GM12878 (cell line): ENCODE data around the gene SAMSN1.

Source experiments
- EZH2 ChIP-seq: IDR thresholded peaks from 2 replicates; pipeline ENCODE4 v1.6.1; 2012; ENCODE audit warnings: low read depth, mild to moderate bottlenecking, control low read depth, inconsistent platforms, low read length, borderline replicate concordance; ENCODE audit not compliant: control insufficient read depth
- NRF1 ChIP-seq: conservative IDR thresholded peaks from 2 replicates; pipeline ENCODE4 v1.6.1; 2011; ENCODE audit warnings: mild to moderate bottlenecking, low read depth, low read length, improper control_type of control experiment
- POLR2A ChIP-seq: IDR thresholded peaks from 2 replicates; pipeline ENCODE4 v1.6.1; 2011; ENCODE audit warnings: low read depth, mild to moderate bottlenecking, low read length
- RB1 ChIP-seq: fragments of 450-650 bp; formaldehyde crosslinking; IDR thresholded peaks from 2 replicates; pipeline ENCODE4 v1.6.1; 2017; ENCODE audit warnings: mild to moderate bottlenecking, borderline replicate concordance
- SREBF1 ChIP-seq: IDR thresholded peaks from 2 replicates; pipeline ENCODE4 v1.6.1; 2012; ENCODE audit warnings: mild to moderate bottlenecking, low read length
- STAT1 ChIP-seq: fragments of 450-650 bp; conservative IDR thresholded peaks from 2 replicates; pipeline ENCODE4 v1.6.1; 2014; ENCODE audit warnings: antibody characterized with exemption, mild to moderate bottlenecking
- ZBTB40 ChIP-seq: fragments of 450-650 bp; IDR thresholded peaks from 2 replicates; pipeline ENCODE4 v1.6.1; 2016; ENCODE audit warnings: mild to moderate bottlenecking, moderate library complexity, borderline replicate concordance
- TF ChIP-seq, protein P1 (sequence below), 3 experiments: IDR thresholded peaks in 2 of 3; conservative IDR thresholded peaks in 1 of 3; 2 replicates each; pipeline ENCODE4 v1.5.1; 2011; ENCODE audit warnings: low read depth in 3 of 3, low read length in 3 of 3, mild to moderate bottlenecking in 3 of 3, control low read depth in 2 of 3, moderate library complexity in 2 of 3, inconsistent platforms in 1 of 3, mixed read lengths in 1 of 3; ENCODE audit not compliant: control insufficient read depth in 2 of 3, insufficient read depth in 1 of 3; ENCODE audit errors: extremely low read depth in 1 of 3
- TF ChIP-seq, protein P2 (sequence below): fragments of 450-650 bp; formaldehyde crosslinking; IDR thresholded peaks from 2 replicates; pipeline ENCODE4 v1.4.0; 2020; ENCODE audit warnings: mild to moderate bottlenecking, moderate library complexity
- TF ChIP-seq, protein P3 (sequence below): IDR thresholded peaks from 2 replicates; pipeline ENCODE4 v1.6.1; 2012; ENCODE audit warnings: mild to moderate bottlenecking, low read depth, low read length

DNA sequence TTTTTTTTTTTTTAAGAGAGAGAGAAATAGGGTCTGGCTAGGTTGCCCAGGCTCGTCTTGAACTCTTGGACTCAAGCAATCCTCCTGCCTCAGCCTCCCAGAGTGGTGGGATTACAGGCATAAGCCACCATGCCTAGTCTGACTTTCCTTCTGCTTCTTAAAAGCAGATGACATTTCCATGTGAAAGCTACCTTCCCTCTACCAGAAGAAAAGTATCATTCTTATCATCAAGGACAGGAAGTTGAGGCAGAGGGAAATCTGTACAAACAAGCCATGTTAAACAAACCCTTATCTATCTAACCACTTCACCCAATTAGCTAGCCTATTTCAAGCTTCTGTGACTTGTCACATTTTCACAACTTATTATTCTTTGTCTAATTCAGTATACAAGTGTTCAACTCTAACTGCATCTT lies 54.8 kb downstream of the SAMSN1 start:
- TF ChIP-seq SREBF1 (no peak), STAT1 (no peak), NRF1 (no peak), ZBTB40 (no peak), POLR2A (no peak), EZH2 (no peak), RB1 (no peak)
- TF ChIP-seq, protein P1, sequence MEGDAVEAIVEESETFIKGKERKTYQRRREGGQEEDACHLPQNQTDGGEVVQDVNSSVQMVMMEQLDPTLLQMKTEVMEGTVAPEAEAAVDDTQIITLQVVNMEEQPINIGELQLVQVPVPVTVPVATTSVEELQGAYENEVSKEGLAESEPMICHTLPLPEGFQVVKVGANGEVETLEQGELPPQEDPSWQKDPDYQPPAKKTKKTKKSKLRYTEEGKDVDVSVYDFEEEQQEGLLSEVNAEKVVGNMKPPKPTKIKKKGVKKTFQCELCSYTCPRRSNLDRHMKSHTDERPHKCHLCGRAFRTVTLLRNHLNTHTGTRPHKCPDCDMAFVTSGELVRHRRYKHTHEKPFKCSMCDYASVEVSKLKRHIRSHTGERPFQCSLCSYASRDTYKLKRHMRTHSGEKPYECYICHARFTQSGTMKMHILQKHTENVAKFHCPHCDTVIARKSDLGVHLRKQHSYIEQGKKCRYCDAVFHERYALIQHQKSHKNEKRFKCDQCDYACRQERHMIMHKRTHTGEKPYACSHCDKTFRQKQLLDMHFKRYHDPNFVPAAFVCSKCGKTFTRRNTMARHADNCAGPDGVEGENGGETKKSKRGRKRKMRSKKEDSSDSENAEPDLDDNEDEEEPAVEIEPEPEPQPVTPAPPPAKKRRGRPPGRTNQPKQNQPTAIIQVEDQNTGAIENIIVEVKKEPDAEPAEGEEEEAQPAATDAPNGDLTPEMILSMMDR (IDR thresholded peaks at IDR 0.05 in 2 of 3, conservative IDR thresholded peaks at IDR 0.05 in 1 of 3; ENCODE audit: control insufficient read depth in 2 of 3, extremely low read depth in 1 of 3, insufficient read depth in 1 of 3, low read depth in 3 of 3, low read length in 3 of 3) = no peak
- TF ChIP-seq, protein P2, sequence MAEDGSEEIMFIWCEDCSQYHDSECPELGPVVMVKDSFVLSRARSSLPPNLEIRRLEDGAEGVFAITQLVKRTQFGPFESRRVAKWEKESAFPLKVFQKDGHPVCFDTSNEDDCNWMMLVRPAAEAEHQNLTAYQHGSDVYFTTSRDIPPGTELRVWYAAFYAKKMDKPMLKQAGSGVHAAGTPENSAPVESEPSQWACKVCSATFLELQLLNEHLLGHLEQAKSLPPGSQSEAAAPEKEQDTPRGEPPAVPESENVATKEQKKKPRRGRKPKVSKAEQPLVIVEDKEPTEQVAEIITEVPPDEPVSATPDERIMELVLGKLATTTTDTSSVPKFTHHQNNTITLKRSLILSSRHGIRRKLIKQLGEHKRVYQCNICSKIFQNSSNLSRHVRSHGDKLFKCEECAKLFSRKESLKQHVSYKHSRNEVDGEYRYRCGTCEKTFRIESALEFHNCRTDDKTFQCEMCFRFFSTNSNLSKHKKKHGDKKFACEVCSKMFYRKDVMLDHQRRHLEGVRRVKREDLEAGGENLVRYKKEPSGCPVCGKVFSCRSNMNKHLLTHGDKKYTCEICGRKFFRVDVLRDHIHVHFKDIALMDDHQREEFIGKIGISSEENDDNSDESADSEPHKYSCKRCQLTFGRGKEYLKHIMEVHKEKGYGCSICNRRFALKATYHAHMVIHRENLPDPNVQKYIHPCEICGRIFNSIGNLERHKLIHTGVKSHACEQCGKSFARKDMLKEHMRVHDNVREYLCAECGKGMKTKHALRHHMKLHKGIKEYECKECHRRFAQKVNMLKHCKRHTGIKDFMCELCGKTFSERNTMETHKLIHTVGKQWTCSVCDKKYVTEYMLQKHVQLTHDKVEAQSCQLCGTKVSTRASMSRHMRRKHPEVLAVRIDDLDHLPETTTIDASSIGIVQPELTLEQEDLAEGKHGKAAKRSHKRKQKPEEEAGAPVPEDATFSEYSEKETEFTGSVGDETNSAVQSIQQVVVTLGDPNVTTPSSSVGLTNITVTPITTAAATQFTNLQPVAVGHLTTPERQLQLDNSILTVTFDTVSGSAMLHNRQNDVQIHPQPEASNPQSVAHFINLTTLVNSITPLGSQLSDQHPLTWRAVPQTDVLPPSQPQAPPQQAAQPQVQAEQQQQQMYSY (CRISPR knock-in tag) = no peak
- TF ChIP-seq, protein P3, sequence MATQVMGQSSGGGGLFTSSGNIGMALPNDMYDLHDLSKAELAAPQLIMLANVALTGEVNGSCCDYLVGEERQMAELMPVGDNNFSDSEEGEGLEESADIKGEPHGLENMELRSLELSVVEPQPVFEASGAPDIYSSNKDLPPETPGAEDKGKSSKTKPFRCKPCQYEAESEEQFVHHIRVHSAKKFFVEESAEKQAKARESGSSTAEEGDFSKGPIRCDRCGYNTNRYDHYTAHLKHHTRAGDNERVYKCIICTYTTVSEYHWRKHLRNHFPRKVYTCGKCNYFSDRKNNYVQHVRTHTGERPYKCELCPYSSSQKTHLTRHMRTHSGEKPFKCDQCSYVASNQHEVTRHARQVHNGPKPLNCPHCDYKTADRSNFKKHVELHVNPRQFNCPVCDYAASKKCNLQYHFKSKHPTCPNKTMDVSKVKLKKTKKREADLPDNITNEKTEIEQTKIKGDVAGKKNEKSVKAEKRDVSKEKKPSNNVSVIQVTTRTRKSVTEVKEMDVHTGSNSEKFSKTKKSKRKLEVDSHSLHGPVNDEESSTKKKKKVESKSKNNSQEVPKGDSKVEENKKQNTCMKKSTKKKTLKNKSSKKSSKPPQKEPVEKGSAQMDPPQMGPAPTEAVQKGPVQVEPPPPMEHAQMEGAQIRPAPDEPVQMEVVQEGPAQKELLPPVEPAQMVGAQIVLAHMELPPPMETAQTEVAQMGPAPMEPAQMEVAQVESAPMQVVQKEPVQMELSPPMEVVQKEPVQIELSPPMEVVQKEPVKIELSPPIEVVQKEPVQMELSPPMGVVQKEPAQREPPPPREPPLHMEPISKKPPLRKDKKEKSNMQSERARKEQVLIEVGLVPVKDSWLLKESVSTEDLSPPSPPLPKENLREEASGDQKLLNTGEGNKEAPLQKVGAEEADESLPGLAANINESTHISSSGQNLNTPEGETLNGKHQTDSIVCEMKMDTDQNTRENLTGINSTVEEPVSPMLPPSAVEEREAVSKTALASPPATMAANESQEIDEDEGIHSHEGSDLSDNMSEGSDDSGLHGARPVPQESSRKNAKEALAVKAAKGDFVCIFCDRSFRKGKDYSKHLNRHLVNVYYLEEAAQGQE = no peak
